Activated CD8-positive, alpha-beta T cell treated with anti-CD3 and anti-CD28 coated beads, Interleukin-2, amount 10 ng/mL, durations not matched to agents 7 days and 5 days (primary cell): Measurements from ENCODE around the gene IL7R. TPM values are rescaled to one million over a fixed set of nuclear protein-coding genes. Genes with fewer than 3 reads are reported as not detected.

Experiments
- ATAC-seq: fragments of 150-1000 bp; cut with Tn5 transposase; one replicate; pipeline ENCODE4 v1.10.0; 2021; ENCODE audit warnings: moderate library complexity
- CTCF ChIA-PET: fragments of 350-600 bp; sonication (Branson Sonifier 250); formaldehyde crosslinking; loops from one replicate; lab custom pipeline; 2021; ENCODE audit warnings: antibody characterized with exemption; lab: Charles Lee
- POLR2A ChIA-PET: fragments of 350-600 bp; sonication (Branson Sonifier 250); formaldehyde crosslinking; loops from one replicate; lab custom pipeline; 2021; ENCODE audit warnings: antibody characterized with exemption; lab: Charles Lee
- DNase-seq: peaks from one replicate; pipeline ENCODE4 v3.0.0-alpha.2; 2020
- H3K27ac Mint-ChIP-seq: one replicate; pipeline ENCODE4 v1.8.0; 2021; ENCODE audit warnings: mild to moderate bottlenecking, mixed read lengths
- H3K27me3 Mint-ChIP-seq: one replicate; pipeline ENCODE4 v1.8.0; 2021; ENCODE audit warnings: low read depth, mixed read lengths
- H3K36me3 Mint-ChIP-seq: one replicate; pipeline ENCODE4 v1.8.0; 2021; ENCODE audit warnings: low read depth, mixed read lengths
- H3K4me1 Mint-ChIP-seq: one replicate; pipeline ENCODE4 v1.8.0; 2021; ENCODE audit warnings: low read depth, mixed read lengths
- H3K4me3 Mint-ChIP-seq: one replicate; pipeline ENCODE4 v1.8.0; 2021; ENCODE audit warnings: mild to moderate bottlenecking, mixed read lengths
- H3K9me3 Mint-ChIP-seq: one replicate; pipeline ENCODE4 v1.8.0; 2022; ENCODE audit warnings: mixed read lengths; ENCODE audit not compliant: insufficient read depth
- total RNA-seq, 2 experiments: library from RNA; stranded (reverse); gene quantifications; one replicate each; pipeline ENCODE4 v1.2.3, GENCODE V29; 2021

The IL7R gene
- total RNA-seq, 2 experiments from 2014 or later = 45.4 to 48.4 TPM

GRCh38 chr5:35870605-35871004, 13.9 kb downstream of the IL7R start:
- POLR2A ChIA-PET = interaction anchor here (1.0 to 1.3 kb wide), 2 partner anchors 8 to 28 kb away, joined by 3 read pairs; no protein-coding TSS in a partner anchor

GRCh38 chr5:35876454-35876853, 19.8 kb downstream of the IL7R start:
- no peak overlapping the region for H3K4me3 Mint-ChIP-seq
- H3K4me1 Mint-ChIP-seq = peaks cover 66% of the 10 kb centered on the region
- CTCF ChIA-PET = interaction anchor here (1.0 to 1.1 kb wide), 2 partner anchors 9 to 65 kb away, joined by 3 read pairs; no protein-coding TSS in a partner anchor
- DNase-seq (no peak), ATAC-seq (peak; percentile 49)
- H3K27me3 Mint-ChIP-seq = no peaks in the 10 kb centered on the region
- peaks cover 86% of the 10 kb centered on the region for H3K36me3 Mint-ChIP-seq
- POLR2A ChIA-PET = interaction anchor here (1.3 kb wide), 1 partner anchor 17 kb away, joined by 4 read pairs; no protein-coding TSS in a partner anchor
- H3K27ac Mint-ChIP-seq = peak overlapping the region; percentile 26
- no peaks in the 10 kb centered on the region for H3K9me3 Mint-ChIP-seq

More at GRCh38 chr5:35870605-35871004, 13.9 kb downstream of the IL7R start:
- DNase-seq (no peak), ATAC-seq (no peak)
- Mint-ChIP-seq H3K4me3 (no peak overlapping the region), H3K4me1 (peaks cover 43% of the 10 kb centered on the region), H3K9me3 (no peaks in the 10 kb centered on the region), H3K27ac (no peak overlapping the region), H3K27me3 (no peaks in the 10 kb centered on the region), H3K36me3 (peaks cover 88% of the 10 kb centered on the region)
- CTCF ChIA-PET = interaction anchor here (0.8 to 3.5 kb wide), 3 partner anchors 9 to 220 kb away, joined by 3 to 8 read pairs (median 5); no protein-coding TSS in a partner anchor

GRCh38 chr5:35876922-35877321, 20.2 kb downstream of the IL7R start:
- H3K27me3 Mint-ChIP-seq = no peaks in the 10 kb centered on the region
- H3K4me1 Mint-ChIP-seq = peaks cover 66% of the 10 kb centered on the region
- CTCF ChIA-PET = no interaction called here
- no peak for DNase-seq
- peaks cover 82% of the 10 kb centered on the region for H3K36me3 Mint-ChIP-seq
- POLR2A ChIA-PET = interaction anchor here (1.3 kb wide), 1 partner anchor 18 kb away, joined by 4 read pairs; no protein-coding TSS in a partner anchor
- ATAC-seq = no peak
- H3K27ac Mint-ChIP-seq = peak overlapping the region; percentile 4
- H3K9me3 Mint-ChIP-seq = no peaks in the 10 kb centered on the region
- H3K4me3 Mint-ChIP-seq = no peak overlapping the region

GRCh38 chr5:35877655-35878054, 21.0 kb downstream of the IL7R start:
- DNase-seq (no peak), ATAC-seq (peak; percentile 29)
- Mint-ChIP-seq H3K4me3 (no peak overlapping the region), H3K9me3 (no peaks in the 10 kb centered on the region), H3K36me3 (peaks cover 76% of the 10 kb centered on the region), H3K4me1 (peaks cover 70% of the 10 kb centered on the region), H3K27ac (peak overlapping the region; percentile 63), H3K27me3 (no peaks in the 10 kb centered on the region)
- ChIA-PET POLR2A (no interaction called here), CTCF (no interaction called here)

GRCh38 chr5:35878079-35878478, 21.4 kb downstream of the IL7R start:
- Mint-ChIP-seq H3K4me3 (no peak overlapping the region), H3K4me1 (peaks cover 70% of the 10 kb centered on the region), H3K36me3 (peaks cover 75% of the 10 kb centered on the region), H3K9me3 (no peaks in the 10 kb centered on the region), H3K27ac (peak overlapping the region; percentile 63), H3K27me3 (no peaks in the 10 kb centered on the region)
- ATAC-seq (no peak), DNase-seq (no peak)
- POLR2A ChIA-PET = interaction anchor here (1.1 kb wide), 1 partner anchor 30 kb away, joined by 3 read pairs; no protein-coding TSS in a partner anchor
- CTCF ChIA-PET = interaction anchor here (1.2 kb wide), 1 partner anchor 24 kb away, joined by 4 read pairs; no protein-coding TSS in a partner anchor

GRCh38 chr5:35879096-35879495, 22.4 kb downstream of the IL7R start:
- peaks cover 76% of the 10 kb centered on the region for H3K4me1 Mint-ChIP-seq
- H3K27ac Mint-ChIP-seq = no peak overlapping the region
- ChIA-PET POLR2A (interaction anchor here (1.1 to 1.7 kb wide), 4 partner anchors 9 to 29 kb away, joined by 3 to 6 read pairs (median 4); no protein-coding TSS in a partner anchor), CTCF (interaction anchor here (1.1 to 4.0 kb wide), 6 partner anchors 10 to 45 kb away, joined by 3 to 15 read pairs (median 5); partner anchors contain the start of gene IL7R)
- no peak for DNase-seq
- no peak overlapping the region for H3K4me3 Mint-ChIP-seq
- H3K9me3 Mint-ChIP-seq = no peaks in the 10 kb centered on the region
- no peaks in the 10 kb centered on the region for H3K27me3 Mint-ChIP-seq
- ATAC-seq = no peak
- H3K36me3 Mint-ChIP-seq = peaks cover 70% of the 10 kb centered on the region

- Mint-ChIP-seq H3K9me3 (no peaks in the 10 kb centered on the region), H3K27ac (no peak overlapping the region), H3K27me3 (no peaks in the 10 kb centered on the region), H3K36me3 (peaks cover 65% of the 10 kb centered on the region), H3K4me1 (peaks cover 78% of the 10 kb centered on the region), H3K4me3 (no peak overlapping the region)
- ATAC-seq (no peak), DNase-seq (no peak)
- ChIA-PET POLR2A (interaction anchor here (1.2 to 1.7 kb wide), 4 partner anchors 10 to 26 kb away, joined by 4 to 6 read pairs (median 4); no protein-coding TSS in a partner anchor), CTCF (interaction anchor here (1.0 to 4.0 kb wide), 7 partner anchors 11 to 99 kb away, joined by 3 to 15 read pairs (median 6); partner anchors contain the start of gene IL7R)
Measured at GRCh38 chr5:35879649-35880048, 23.0 kb downstream of the IL7R start.

- Mint-ChIP-seq H3K4me3 (no peak overlapping the region), H3K27ac (no peak overlapping the region), H3K36me3 (peaks cover 60% of the 10 kb centered on the region), H3K27me3 (no peaks in the 10 kb centered on the region), H3K4me1 (peaks cover 73% of the 10 kb centered on the region), H3K9me3 (no peaks in the 10 kb centered on the region)
- CTCF ChIA-PET = interaction anchor here (1.0 to 4.0 kb wide), 8 partner anchors 11 to 100 kb away, joined by 3 to 19 read pairs (median 7); partner anchors contain the start of gene IL7R
- DNase-seq (no peak), ATAC-seq (no peak)
- POLR2A ChIA-PET = interaction anchor here (1.2 to 1.7 kb wide), 4 partner anchors 10 to 25 kb away, joined by 4 to 6 read pairs (median 4); no protein-coding TSS in a partner anchor
Measured at GRCh38 chr5:35880156-35880555, 23.5 kb downstream of the IL7R start.

- Mint-ChIP-seq H3K36me3 (peaks cover 44% of the 10 kb centered on the region), H3K9me3 (no peaks in the 10 kb centered on the region), H3K27me3 (no peaks in the 10 kb centered on the region), H3K4me1 (peaks cover 58% of the 10 kb centered on the region), H3K4me3 (no peak overlapping the region), H3K27ac (no peak overlapping the region)
- CTCF ChIA-PET = interaction anchor here (0.9 to 4.0 kb wide), 10 partner anchors 12 to 231 kb away, joined by 3 to 19 read pairs (median 8); no protein-coding TSS in a partner anchor
- POLR2A ChIA-PET = interaction anchor here (0.6 to 2.5 kb wide), 8 partner anchors 12 to 402 kb away, joined by 3 to 8 read pairs (median 6); partner anchors contain the start of gene IL7R
- ATAC-seq (no peak), DNase-seq (no peak)
Measured at GRCh38 chr5:35881758-35882157, 25.1 kb downstream of the IL7R start.

GRCh38 chr5:35884191-35884769, 27.6 kb downstream of the IL7R start:
- DNase-seq = no peak
- ChIA-PET POLR2A (interaction anchor here (0.7 kb wide), 1 partner anchor 18 kb away, joined by 3 read pairs; no protein-coding TSS in a partner anchor), CTCF (no interaction called here)
- Mint-ChIP-seq H3K4me3 (no peak overlapping the region), H3K4me1 (peaks cover 35% of the 10 kb centered on the region), H3K36me3 (peaks cover 21% of the 10 kb centered on the region), H3K27ac (no peak overlapping the region), H3K9me3 (no peaks in the 10 kb centered on the region), H3K27me3 (no peaks in the 10 kb centered on the region)
- ATAC-seq = peak; percentile 69

- ATAC-seq (no peak), DNase-seq (no peak)
- ChIA-PET POLR2A (interaction anchor here (0.7 kb wide), 1 partner anchor 18 kb away, joined by 3 read pairs; no protein-coding TSS in a partner anchor), CTCF (no interaction called here)
- Mint-ChIP-seq H3K4me1 (peaks cover 30% of the 10 kb centered on the region), H3K36me3 (peaks cover 18% of the 10 kb centered on the region), H3K9me3 (no peaks in the 10 kb centered on the region), H3K27me3 (no peaks in the 10 kb centered on the region), H3K4me3 (no peak overlapping the region), H3K27ac (no peak overlapping the region)
Measured at GRCh38 chr5:35884773-35885172, 28.1 kb downstream of the IL7R start.
